HG03442 (cell line): ENCODE data around the gene CCDC57.
A peak's percentile ranks its signal among the peaks of the same experiment; 100 is the strongest.

Experiments
- ATAC-seq: cut with Tn5 transposase; IDR thresholded peaks from one replicate; pipeline ENCODE4 v1.9.1; 2021; ENCODE audit warnings: mild to moderate bottlenecking, moderate library complexity; ENCODE audit not compliant: unreplicated experiment

The CCDC57 gene

DNA sequence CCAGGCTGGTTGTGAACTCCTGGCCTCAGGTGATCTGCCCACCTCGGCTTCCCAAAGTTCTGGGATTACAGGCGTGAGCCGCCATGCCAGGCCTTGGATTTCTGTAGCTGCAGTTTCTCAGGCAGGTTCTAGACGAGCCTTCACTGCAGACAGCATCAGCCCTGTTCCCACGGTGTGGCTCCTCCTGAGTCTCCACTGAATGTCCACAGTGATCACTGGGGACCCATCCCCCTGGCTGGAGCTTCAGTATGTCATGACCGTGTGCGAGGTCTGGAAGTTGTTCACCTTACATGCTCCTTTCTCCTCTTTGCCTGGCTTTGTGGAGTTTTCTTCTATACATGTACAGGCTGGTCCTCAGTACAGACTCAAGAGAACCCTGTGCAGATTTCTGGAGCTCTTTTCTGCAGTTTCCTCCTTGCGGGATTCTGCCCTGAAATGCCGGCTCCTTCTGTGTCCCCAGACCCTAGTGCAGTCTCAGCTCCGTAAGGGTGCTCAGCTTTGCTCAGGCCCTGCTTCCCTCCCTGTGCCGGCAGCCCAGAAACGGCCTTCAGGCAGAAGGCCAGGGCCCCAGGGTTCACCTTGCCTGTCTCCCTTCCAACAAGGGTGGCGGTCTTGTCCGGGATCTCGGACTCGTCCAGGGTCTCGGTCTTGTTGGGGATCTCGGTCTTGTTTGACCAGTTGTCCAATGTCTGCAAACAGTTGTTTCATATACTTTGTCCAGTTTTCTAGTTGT, 100.3 kb downstream of the CCDC57 start:
- no peak for ATAC-seq

GRCh38 chr17:82110298-82110697, 102.3 kb downstream of the CCDC57 start:
- no peak for ATAC-seq

GRCh38 chr17:82108961-82109475, 103.6 kb downstream of the CCDC57 start:
- ATAC-seq: no peak

DNA sequence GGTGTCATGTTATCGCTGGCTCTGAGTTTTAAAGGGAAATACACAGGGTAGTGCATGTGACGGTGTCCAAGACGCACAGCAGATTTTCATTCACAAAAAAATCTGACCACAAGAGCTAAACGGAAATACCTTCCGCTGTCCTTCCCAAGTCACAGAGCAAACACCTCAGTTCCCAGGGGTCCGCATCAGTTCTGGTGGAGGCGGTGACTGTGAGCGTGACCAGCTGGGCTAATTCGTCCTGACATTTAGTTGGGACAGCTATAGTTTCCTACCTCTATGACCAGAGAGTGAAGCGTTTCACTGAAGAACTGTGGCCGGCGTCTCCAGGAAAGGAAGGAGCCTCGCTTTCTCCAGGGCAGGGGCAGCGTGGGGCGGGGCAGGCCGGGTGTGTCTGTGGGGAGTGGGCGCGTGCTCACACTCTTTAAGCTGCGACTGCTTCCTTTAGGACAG, 104.1 kb downstream of the CCDC57 start:
- ATAC-seq: no peak

GRCh38 chr17:82108038-82108437, 104.6 kb downstream of the CCDC57 start:
- no peak for ATAC-seq

GRCh38 chr17:82107341-82107860, 105.2 kb downstream of the CCDC57 start:
- ATAC-seq: no peak

DNA sequence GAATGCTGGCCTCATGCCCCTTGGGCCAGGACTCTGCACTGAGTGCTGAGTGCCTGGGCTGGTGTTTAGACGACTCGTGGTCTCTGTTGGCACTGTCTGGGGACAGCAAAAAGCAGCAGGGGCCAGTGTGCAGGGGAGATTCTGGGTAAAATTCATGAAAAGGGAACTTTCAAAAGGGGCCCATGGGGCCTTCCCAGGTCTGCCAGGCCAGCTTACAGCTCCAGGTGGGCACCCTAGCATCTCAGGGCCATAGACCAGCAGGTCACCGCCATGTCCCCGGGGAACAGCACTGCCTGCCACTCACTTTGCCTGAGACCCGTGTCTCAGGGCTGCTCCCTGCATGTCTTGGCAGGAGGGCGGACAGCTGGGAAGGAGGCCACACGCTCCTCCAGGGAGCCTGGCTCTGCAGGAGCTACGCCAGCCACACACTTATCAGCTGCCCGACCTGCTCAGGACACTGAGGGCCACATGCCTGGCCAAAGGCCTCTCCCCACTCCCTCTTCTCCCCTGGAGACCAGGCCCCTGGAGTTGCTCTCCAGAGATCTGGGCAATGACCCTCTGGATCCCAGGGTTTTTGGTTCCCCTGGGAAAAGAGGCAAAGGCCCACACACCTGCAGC, 105.8 kb downstream of the CCDC57 start:
- ATAC-seq: no peak

DNA sequence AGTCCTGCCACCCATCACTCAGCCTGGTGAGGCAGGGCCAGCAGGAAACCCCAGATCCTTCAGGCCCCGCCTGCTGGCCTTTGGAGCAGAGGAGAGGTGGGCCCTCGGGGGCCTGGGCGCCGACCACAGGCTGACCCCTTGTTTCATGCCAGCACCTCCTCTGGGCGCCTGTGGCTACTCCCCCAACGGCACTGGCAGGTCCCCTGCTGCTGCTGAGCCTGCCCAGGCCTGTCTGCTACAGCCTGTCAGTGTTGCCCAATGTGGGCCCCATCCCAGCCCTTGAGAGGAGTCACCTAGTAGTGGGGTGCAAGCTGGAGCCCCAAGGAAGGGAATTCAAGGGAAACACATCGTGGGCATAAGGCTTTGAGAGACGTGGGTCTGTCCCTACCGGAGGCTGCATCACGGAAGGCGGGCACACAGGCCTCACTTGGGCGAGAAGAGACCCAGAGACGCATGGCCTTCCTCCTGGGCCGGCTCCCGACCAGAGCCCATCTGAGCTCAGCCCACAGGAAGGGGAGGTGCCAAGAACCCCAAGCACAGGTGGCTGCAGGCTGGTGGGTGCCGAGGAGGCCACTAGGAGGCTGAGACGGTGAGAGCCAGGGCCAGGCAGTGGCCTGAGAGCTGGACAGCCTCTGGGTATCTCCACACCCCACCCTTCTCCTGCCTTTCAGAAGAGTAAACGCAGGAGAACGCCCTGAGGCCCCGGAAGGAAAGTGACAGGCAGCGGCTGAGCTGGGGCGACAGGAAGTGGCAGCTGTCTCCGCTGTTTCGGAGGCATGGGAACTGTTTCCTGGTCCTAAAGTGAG, 106.6 kb downstream of the CCDC57 start:
- ATAC-seq: peak; percentile 68

DNA sequence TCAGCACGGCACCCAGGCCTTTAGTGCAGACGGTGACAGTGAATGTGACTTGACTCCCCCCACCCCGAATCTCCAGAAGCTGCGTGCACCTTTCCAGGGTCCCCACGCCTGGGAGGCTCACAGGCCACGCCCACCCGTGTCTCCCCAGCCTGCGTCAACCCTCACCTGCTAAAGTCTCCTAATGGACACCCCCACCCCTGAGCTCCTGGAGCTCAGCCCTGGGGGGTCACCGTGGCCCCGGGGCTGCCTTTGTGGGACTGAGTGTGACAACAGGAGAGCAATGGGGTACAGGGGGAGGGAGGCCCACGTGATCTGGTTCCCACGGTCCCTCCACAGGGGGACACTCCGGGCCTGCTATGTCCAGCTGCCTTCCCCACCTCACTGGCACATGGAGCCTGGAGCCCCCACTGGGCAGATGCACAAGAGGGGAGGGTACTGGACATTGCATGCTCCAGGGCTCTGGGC, 107.2 kb downstream of the CCDC57 start:
- no peak for ATAC-seq

GRCh38 chr17:82104797-82105416, 107.7 kb downstream of the CCDC57 start:
- ATAC-seq: no peak

GRCh38 chr17:82103553-82104451, 108.8 kb downstream of the CCDC57 start:
- ATAC-seq: no peak

- no peak for ATAC-seq
Measured at GRCh38 chr17:82101767-82102679, 110.6 kb downstream of the CCDC57 start.

GRCh38 chr17:82101301-82101715, 111.3 kb downstream of the CCDC57 start:
- ATAC-seq: no peak

DNA sequence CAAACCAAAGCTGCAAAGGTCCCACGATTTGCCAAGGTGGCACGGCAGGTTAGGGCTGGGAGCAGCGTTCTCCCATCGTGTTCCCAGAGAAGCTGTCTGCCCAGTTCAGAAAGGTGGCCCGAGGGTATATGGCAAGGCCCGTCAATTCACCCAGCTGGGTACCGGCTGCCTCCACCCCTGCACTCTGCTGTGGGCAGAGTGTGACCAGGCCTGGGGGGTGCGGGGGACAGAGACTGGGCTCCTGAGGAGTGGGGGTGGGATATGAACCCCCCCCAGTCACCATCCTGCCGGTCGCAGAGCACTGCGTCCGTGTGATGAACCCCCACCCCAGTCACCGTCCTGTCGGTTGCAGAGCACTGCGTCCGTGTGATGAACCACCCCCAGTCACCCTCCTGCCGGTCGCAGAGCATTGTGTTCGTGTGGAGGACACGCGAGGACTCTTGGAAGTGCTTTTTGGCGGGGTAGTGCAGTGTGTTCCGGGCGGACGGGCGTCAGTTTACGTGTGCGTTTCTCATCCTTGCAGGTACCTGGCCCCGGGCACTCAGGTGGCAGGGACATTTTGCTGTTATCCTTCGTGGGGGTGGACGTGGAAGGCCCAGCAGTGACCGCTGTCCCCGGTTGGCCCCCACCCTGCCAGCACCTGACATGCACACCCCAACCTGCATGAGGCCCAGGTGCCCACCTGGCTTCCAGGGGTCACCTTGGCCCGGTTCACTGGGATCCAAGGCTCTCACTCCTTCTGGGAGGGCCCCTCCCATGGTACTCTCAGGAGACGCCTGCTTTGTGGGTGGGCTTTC, 111.9 kb downstream of the CCDC57 start:
- no peak for ATAC-seq

DNA sequence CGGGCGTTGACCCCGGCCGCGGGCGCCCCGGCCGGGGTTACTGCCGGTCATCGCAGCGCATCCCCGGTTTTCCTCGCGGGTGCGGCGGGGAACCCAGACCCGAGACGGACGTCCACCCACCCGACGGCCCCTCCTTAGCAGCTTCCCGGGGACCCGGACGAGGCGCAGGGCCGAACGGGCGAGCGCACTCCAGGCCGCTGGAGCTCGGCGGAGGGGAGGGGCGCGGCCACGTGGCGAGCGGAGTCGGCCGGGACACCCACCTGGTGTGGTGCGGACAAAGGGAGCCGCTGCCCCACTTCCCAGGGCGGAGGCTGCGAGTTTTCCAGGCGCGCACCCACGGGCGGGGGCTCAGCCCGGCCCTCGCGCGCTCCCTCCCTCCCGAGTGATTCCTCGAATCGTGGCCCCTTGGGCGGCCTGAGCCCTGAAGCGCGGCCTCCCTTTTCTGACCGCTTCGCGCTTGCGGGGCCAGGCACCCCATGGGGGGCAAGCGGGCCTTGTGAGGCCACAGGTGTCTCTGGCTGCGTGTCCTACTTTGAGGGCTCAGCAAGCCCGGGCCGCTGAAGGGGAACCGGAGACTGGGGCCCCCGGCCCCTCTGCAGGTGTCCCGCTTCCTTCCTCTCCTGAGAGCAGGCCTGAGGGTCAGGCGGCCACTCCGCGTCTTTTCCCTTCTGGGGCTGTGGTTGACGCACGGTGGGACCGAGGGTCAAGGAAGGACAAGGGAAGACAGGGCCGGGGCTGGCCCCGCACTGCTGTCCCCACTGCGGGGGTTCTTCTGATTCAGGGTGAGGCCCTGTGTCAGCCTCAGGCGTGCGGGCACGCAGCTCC, 113.5 kb downstream of the CCDC57 start:
- no peak for ATAC-seq

DNA sequence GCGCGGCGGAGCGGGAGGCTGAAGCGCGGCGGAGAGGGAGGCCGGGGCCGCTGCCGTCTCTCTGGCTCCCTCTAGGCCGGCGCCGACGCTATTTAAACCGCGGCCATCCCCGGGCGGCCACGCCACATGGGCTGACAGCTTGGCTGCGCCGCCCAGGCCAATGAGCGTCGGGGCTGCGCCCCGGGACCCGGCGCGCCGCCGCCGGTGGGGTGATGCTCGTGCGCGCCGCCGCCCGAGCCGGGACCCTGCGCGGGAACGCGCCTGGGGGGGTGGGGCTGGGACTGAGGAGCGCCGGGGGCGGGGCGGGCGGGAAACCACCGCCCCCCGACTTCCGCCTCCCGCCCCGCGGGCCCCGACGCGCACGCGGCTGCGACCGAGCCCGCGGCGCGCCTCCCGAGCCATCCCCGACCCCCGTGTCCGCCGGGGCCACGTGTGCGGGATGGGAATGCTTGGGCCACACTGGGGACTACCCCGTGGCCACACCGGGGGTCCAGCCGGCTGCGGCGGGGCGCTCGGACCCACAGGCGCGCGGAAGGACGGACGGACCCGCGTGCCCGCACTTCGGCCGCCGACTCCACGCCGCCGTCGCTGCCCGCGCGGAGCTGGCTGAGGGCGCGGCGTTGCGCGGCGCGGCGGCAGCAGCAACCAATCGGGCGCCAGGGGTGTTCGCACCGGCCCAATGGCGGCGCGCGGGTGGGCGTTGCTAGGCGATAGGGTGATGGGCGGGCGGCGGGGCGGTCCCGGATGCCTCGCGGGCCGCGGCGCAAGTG, 114.3 kb downstream of the CCDC57 start, which contains the start of gene FASN:
Gene FASN, minus strand, starts transcription at position 68 of the 770 bp plus-strand sequence. CDS start 1,791 bp downstream, outside the sequence.
- ATAC-seq: peak; percentile 58
